ENCODE measurements around the gene MLLT6.

DNA sequence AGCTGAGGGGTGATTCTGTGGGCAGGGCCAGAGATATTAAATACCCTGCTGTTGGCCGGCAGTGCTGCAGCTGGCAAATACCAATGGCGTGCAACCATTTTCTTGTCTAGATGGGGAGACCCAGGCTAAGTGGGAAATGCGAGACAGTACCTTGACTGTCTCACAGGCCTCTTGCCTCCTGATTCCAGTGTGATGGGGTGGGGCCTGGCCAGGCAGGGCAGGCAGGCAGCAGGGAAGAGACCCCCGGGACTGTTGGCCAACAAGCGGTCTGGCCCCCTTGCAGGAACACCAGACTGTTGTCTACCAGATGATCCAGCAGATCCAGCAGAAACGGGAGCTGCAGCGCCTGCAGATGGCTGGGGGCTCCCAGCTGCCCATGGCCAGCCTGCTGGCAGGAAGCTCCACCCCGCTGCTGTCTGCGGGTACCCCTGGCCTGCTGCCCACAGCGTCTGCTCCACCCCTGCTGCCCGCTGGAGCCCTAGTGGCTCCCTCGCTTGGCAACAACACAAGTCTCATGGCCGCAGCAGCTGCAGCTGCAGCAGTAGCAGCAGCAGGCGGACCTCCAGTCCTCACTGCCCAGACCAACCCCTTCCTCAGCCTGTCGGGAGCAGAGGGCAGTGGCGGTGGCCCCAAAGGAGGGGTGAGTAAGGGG, 19.4 kb downstream of the MLLT6 start:
- TF ChIP-seq, protein P1, sequence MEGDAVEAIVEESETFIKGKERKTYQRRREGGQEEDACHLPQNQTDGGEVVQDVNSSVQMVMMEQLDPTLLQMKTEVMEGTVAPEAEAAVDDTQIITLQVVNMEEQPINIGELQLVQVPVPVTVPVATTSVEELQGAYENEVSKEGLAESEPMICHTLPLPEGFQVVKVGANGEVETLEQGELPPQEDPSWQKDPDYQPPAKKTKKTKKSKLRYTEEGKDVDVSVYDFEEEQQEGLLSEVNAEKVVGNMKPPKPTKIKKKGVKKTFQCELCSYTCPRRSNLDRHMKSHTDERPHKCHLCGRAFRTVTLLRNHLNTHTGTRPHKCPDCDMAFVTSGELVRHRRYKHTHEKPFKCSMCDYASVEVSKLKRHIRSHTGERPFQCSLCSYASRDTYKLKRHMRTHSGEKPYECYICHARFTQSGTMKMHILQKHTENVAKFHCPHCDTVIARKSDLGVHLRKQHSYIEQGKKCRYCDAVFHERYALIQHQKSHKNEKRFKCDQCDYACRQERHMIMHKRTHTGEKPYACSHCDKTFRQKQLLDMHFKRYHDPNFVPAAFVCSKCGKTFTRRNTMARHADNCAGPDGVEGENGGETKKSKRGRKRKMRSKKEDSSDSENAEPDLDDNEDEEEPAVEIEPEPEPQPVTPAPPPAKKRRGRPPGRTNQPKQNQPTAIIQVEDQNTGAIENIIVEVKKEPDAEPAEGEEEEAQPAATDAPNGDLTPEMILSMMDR (IDR thresholded peaks at IDR 0.05): no peak
- TF ChIP-seq POLR2A (IDR thresholded peaks at IDR 0.05): no peak
